ENCODE data around the gene GXYLT1.
A peak's percentile ranks its signal among the peaks of the same experiment; 100 is the strongest.

The GXYLT1 gene

DNA sequence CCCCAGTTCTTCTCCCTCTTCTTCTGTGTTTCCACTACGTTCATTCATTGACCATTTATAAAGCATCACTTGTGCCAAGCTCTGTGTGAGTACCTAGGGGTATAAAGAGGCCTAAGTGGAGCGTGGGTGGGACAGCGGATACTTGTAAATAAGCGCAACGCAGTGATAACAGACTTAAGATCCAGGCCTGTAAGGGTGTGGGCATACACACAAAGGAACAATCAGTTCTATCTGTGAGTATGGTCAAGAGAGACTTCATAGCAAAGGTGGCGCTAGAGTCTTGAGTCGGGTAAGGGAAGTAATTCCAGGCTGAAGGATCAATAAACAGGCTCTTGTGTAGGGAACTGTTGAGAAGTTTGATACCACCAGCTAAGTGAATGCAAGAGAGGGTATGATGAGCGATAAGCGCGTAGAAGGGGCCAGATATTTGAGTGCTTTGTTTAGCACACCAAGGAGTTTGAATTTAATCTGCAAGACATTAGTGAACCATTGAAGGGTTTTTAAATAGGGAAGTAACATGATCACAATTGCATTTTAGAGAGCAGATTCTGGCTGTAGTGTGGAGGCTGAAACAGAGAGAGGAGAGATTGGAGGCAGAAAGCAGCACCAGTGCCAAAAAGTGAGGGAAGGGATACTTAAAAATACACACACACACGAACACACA lies 1.0 kb upstream of the GXYLT1 start:
- in situ Hi-C loops (cut with HindIII; ENCODE audit: low sequenced_read_pairs): loop anchor here (25.0 kb wide), 1 partner anchor 1142 kb away; no protein-coding TSS in a partner anchor
- H3K4me3 ChIP-seq (ENCODE audit: low read depth, low read length): no peak overlapping the region
- TF ChIP-seq, protein P1, sequence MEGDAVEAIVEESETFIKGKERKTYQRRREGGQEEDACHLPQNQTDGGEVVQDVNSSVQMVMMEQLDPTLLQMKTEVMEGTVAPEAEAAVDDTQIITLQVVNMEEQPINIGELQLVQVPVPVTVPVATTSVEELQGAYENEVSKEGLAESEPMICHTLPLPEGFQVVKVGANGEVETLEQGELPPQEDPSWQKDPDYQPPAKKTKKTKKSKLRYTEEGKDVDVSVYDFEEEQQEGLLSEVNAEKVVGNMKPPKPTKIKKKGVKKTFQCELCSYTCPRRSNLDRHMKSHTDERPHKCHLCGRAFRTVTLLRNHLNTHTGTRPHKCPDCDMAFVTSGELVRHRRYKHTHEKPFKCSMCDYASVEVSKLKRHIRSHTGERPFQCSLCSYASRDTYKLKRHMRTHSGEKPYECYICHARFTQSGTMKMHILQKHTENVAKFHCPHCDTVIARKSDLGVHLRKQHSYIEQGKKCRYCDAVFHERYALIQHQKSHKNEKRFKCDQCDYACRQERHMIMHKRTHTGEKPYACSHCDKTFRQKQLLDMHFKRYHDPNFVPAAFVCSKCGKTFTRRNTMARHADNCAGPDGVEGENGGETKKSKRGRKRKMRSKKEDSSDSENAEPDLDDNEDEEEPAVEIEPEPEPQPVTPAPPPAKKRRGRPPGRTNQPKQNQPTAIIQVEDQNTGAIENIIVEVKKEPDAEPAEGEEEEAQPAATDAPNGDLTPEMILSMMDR (IDR thresholded peaks at IDR 0.05; ENCODE audit: low read depth, low read length, missing control alignments): no peak
- no peak for DNase-seq (ENCODE audit: low read depth)

DNA sequence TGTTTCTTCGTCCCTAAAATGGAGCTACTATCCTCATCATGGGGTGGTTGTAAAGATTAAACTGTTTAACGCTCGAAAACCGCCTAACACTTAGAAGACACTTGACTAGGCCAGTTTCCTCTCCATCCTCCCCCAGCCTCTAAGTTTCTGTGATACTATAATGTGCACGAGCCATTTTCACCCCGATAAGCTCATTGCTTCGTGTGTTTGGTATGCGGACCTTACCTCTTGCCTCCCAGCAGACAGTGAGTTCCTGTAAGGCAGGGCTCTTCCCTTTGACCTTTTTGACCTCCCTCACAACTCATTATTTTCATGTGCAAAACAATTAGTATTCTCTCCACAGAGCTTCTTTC lies 499 bp upstream of the GXYLT1 start:
- TF ChIP-seq, protein P1 (IDR thresholded peaks at IDR 0.05; ENCODE audit: low read depth, low read length, missing control alignments): no peak
- in situ Hi-C loops (cut with HindIII; ENCODE audit: low sequenced_read_pairs): loop anchor here (25.0 kb wide), 1 partner anchor 1142 kb away; no protein-coding TSS in a partner anchor
- peak overlapping the region; percentile 64 for H3K4me3 ChIP-seq (ENCODE audit: low read depth, low read length)
- no peak for DNase-seq (ENCODE audit: low read depth)

DNA sequence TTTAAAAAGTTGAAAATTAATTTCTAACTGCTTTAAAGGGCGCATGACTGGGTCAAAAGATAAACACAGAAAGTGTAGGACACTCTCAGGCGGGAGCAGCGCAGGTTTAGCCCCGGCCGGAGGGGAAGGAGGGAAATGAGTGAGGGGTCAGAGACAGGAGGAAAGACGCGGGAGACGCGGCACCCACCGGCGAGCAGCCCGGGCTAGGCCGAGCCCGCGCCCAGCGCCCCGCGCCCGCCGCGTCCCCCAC lies 591 bp downstream of the GXYLT1 start:
- no peak for DNase-seq (ENCODE audit: low read depth)
- peak overlapping the region; percentile 64 for H3K4me3 ChIP-seq (ENCODE audit: low read depth, low read length)
- in situ Hi-C loops (cut with HindIII; ENCODE audit: low sequenced_read_pairs): loop anchor here (25.0 kb wide), 1 partner anchor 1143 kb away; no protein-coding TSS in a partner anchor
- TF ChIP-seq, protein P1 (IDR thresholded peaks at IDR 0.05; ENCODE audit: low read depth, low read length, missing control alignments): no peak

DNA sequence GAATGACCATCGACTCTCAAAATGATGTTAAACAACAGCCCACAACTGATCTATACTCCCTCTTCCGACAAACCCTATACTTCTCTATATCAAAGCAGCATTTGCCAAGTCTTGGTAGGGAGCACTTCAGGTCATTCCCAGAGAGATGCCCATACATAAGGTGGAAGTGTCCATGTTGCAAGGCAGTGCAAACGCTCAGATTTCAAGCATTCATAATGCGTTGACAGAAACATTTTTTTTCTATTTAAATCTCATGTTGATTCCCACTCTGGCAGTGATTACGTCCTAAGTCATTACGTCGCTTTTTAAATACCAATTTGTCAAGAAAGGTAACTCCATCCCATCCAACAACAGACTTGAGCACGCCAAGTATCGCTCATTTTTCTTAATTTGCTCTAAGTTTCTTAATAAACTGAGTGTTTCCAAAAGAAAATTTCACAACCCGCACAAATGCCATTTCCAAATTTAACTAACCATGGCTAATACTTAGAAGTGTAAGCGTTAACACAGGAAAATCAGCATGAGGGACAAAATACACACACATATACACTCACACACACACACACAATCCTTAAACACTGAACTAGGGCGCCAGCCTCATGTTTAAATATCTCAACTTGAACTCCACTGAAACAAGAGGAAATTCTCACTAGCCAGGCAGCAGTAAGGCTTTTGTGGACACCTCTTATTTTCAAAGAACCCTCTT lies 1.1 kb downstream of the GXYLT1 start:
- TF ChIP-seq, protein P1 (IDR thresholded peaks at IDR 0.05; ENCODE audit: low read depth, low read length, missing control alignments): no peak
- peak overlapping the region; percentile 64 for H3K4me3 ChIP-seq (ENCODE audit: low read depth, low read length)
- in situ Hi-C loops (cut with HindIII; ENCODE audit: low sequenced_read_pairs): loop anchor here (25.0 kb wide), 1 partner anchor 1144 kb away; no protein-coding TSS in a partner anchor
- no peak for DNase-seq (ENCODE audit: low read depth)

DNA sequence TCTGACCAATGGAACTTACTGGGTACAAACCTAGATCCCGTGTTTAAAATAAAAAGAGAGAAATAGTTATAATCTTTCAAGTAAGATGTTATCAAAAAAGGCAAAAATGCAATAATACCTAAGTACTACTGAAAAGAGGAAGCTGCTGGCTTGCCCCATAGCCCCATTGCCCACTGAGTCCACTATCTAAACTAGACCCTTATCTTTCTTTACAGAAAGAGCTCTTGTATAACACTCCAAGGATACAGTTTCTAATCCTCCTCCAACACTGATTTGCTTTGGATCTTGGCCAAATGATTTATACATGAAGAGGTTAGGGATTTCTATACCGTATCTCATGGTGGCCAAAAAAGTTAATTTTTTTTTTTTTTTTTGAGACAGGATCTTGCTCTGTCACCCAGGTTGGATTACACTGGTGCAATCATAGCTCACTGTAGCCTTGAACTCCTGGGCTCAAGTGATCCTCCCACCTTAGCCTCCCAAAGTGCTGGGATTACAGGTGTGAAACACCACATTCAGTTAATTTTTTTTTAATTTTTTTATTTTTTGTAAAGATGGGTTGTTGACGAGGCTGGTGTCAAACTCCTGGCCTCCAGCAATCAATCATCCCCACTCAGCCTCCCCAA lies 2.6 kb downstream of the GXYLT1 start:
- DNase-seq (ENCODE audit: low read depth): no peak
- TF ChIP-seq, protein P1 (IDR thresholded peaks at IDR 0.05; ENCODE audit: low read depth, low read length, missing control alignments): no peak
- in situ Hi-C loops (cut with HindIII; ENCODE audit: low sequenced_read_pairs): loop anchor here (25.0 kb wide), 1 partner anchor 1145 kb away; no protein-coding TSS in a partner anchor
- H3K4me3 ChIP-seq (ENCODE audit: low read depth, low read length): no peak overlapping the region

DNA sequence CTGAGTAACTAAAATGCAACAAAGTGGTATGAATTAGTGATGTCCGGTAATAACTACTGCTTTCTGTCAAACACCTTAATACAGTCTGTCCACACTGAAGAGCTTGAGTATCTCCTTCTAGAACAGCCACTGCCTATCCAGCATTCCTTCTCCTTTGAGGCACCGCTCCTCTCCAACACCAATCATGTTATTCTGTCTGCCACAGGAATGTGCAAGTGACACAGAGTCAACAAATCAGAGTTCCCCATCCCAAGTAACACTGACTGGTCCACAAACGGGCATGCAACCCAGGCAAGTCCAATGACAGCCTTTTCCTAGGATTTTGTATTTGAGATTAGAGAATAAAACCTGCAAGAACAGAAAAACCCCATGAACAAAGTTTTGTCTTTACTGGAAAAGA lies 3.8 kb downstream of the GXYLT1 start:
- in situ Hi-C loops (cut with HindIII; ENCODE audit: low sequenced_read_pairs): loop anchor here (25.0 kb wide), 1 partner anchor 1146 kb away; no protein-coding TSS in a partner anchor
- DNase-seq (ENCODE audit: low read depth): no peak
- no peak overlapping the region for H3K4me3 ChIP-seq (ENCODE audit: low read depth, low read length)
- TF ChIP-seq, protein P1 (IDR thresholded peaks at IDR 0.05; ENCODE audit: low read depth, low read length, missing control alignments): no peak

All from astrocyte of the cerebellum (primary cell).